Measurements from ENCODE around the gene MAPKAP1.
"Not testable (repeated sequence)": the region's sequence is repeated elsewhere in the genome, so short reads cannot be mapped to it uniquely, and the experiment has no call there.

The MAPKAP1 gene

GRCh38 chr9:125600194-125600593 lies 106.8 kb downstream of the MAPKAP1 start:
- DNase-seq, result no peak

- DNase-seq, result no peak
Measured at GRCh38 chr9:125594223-125594610, 112.8 kb downstream of the MAPKAP1 start.

- no peak for DNase-seq
Measured at GRCh38 chr9:125593581-125594222, 113.3 kb downstream of the MAPKAP1 start.

GRCh38 chr9:125591888-125592287 lies 115.1 kb downstream of the MAPKAP1 start:
- DNase-seq, result no peak

- DNase-seq, result no peak
Measured at GRCh38 chr9:125591245-125591644, 115.8 kb downstream of the MAPKAP1 start.

GRCh38 chr9:125589287-125589686 lies 117.7 kb downstream of the MAPKAP1 start:
- no peak for DNase-seq

GRCh38 chr9:125587819-125588460 lies 119.1 kb downstream of the MAPKAP1 start:
- no peak for DNase-seq

- no peak for DNase-seq
Measured at GRCh38 chr9:125586172-125586511, 120.9 kb downstream of the MAPKAP1 start.

- no peak for DNase-seq
Measured at GRCh38 chr9:125585503-125586171, 121.4 kb downstream of the MAPKAP1 start.

GRCh38 chr9:125580701-125581286 lies 126.2 kb downstream of the MAPKAP1 start:
- no peak for DNase-seq

- DNase-seq, result no peak
Measured at GRCh38 chr9:125579030-125579932, 127.7 kb downstream of the MAPKAP1 start.

GRCh38 chr9:125574126-125574877 lies 132.7 kb downstream of the MAPKAP1 start:
- DNase-seq, result no peak

- DNase-seq, result not testable (repeated sequence)
Measured at GRCh38 chr9:125572461-125572860, 134.5 kb downstream of the MAPKAP1 start.

GRCh38 chr9:125571824-125572223 lies 135.2 kb downstream of the MAPKAP1 start:
- DNase-seq, result not testable (repeated sequence)

GRCh38 chr9:125570246-125570645 lies 136.8 kb downstream of the MAPKAP1 start:
- no peak for DNase-seq

- DNase-seq, result no peak
Measured at GRCh38 chr9:125568621-125569020, 138.4 kb downstream of the MAPKAP1 start.

GRCh38 chr9:125566051-125566450 lies 141.0 kb downstream of the MAPKAP1 start:
- DNase-seq, result not testable (repeated sequence)

GRCh38 chr9:125565126-125565525 lies 141.9 kb downstream of the MAPKAP1 start:
- DNase-seq, result no peak

GRCh38 chr9:125564631-125565030 lies 142.4 kb downstream of the MAPKAP1 start:
- DNase-seq, result no peak

- no peak for DNase-seq
Measured at GRCh38 chr9:125561509-125562148, 145.4 kb downstream of the MAPKAP1 start.

GRCh38 chr9:125559894-125560293 lies 147.1 kb downstream of the MAPKAP1 start:
- no peak for DNase-seq

GRCh38 chr9:125559194-125559593 lies 147.8 kb downstream of the MAPKAP1 start:
- DNase-seq, result no peak

All from retina (tissue), 1 donor.